GM18520 (cell line): Measurements from ENCODE around the gene CHPF2.

Experiments used
- ATAC-seq: cut with Tn5 transposase; IDR thresholded peaks from one replicate; pipeline ENCODE4 v1.9.1; 2021; ENCODE audit not compliant: unreplicated experiment

Gene CHPF2

GRCh38 chr7:151260471-151260870, 28.2 kb downstream of the CHPF2 start:
- no peak for ATAC-seq

DNA sequence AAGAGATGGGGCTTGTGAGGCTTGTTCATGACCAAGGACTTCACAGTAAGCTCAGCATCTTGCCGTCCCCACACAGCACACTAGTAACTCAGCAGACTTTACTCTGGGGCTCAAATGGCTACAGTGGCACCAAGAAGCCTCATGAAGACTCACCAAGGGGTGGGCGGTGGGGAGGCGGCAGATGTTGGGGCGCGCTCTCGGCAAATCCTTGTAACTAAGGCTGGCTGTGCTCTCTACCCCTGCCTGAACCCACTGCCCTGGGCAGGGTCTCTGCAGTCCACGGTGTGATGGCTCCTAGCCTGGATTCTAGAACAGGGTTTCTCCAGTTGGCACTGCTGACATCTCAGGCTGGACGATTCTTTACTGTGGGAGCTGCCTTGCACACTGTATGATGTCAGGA, 28.6 kb downstream of the CHPF2 start:
- ATAC-seq, result no peak

- ATAC-seq, result no peak
These were observed 29.2 kb downstream of the CHPF2 start for GRCh38 chr7:151261529-151261928.

- ATAC-seq, result no peak
These were observed 32.3 kb downstream of the CHPF2 start for GRCh38 chr7:151264615-151265014.

DNA sequence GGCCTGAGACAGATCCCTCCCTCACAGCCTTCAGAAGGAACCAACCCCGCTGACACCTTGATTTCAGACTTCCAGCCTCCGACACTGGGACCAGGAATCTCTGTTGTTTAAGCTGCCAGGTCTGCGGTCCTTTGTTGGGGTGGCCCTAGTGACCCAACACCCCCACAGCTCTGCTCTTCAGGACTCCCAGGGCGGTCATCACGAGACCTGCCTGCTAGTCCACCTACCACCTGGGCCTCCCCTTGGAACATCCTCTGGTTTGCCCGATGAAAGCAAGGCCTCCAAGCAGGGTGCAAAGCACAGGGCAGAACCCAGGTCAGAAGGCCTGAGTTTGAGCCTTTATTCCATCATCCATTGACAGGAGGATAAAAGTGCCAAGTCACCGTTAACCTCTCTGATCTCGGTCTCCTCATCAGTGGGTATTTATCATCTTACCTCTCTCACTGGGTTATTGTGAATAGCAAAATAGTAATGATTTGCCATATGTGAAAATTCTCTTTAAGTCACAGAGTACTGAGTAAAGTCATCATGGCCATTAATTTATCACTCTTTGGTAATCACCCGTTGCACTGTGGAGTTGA, 33.2 kb downstream of the CHPF2 start:
- ATAC-seq, result no peak

DNA sequence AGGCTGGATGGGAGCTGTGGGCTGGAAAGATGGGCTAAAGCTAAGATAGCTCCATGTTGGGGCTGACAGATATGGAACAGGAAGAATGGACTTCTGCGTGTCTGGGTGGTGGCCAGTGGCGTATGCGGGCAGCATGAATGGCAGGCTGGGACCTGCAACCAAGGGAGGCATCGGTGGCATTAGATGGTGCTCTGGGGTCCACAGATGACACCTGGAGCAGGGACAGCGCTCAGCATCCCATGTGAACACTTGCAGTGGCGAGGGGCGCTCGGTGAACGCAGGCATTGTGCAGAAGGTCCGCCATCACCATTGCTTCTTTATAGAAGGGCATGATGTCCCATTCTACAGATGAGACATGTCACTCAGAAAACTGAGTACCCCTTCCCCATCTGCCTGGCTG, 37.2 kb downstream of the CHPF2 start:
- ATAC-seq, result no peak

DNA sequence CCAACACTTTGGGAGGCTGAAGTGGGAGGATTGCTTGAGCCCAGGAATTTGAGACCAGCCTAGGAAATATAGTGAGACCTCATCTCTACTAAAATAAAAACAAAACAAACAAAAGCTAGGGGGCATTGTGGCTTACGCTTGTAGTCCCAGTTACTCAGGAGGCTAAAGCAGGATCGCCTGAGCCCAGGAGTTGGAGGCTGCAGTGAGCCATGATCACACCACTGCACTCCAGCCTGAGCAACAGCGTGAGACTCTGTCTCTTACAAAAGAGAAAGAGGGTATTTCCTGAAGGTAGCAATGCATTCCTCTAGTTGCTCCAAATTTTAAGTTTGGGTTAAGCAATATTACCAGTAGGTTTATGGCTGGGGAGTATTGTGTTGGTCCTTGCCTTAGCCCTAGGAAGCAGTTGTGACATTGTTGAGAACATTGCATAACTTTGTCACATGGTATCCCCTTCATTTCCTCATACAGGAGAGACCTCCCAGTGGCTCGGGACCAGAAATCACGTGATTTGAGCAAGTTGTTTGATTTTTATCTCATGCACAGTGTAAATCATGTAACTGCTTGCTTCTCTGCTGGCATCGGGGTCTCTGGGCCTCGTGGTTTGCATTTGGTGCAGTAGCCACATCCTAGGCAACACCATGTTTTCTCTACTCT, 39.5 kb downstream of the CHPF2 start:
- ATAC-seq, result no peak

DNA sequence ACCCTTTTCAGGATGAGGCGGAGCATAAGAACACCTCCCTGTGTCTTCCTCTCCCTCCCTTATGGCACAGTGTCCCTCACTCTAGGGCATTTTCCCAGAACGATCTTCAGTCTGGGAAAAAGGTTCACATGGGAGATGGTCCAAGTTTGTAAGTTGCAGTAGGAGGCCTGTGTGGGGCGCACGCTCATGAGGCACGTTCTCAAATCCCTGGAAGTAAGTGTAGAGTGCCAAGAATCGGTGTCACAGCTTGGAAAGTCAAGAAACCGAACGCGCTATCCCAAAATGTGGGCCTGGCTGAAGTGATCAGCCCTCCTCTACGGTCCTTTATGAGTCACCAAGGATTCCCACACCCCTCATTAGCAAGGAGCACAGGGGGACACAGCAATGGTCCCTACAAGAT, 40.1 kb downstream of the CHPF2 start:
- no peak for ATAC-seq

DNA sequence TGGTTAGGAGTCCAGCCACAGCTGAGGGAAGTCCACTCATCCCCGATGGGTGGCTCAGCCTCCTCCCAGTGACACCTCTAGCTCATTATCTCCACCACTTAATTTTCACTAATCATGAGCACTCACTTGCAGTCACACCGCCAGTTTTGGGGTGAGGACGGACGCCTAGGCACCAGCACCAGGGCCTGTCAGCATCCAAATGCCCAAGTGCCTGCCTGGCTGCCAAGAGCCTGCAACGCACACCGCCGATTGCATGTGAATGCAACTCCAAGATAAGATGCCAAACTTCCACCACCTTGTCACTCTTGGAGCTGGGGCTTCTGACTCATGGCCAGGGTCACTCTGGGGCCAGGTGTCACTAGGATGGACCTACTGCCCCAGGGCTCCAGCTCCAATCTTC, 40.6 kb downstream of the CHPF2 start:
- ATAC-seq, result no peak

DNA sequence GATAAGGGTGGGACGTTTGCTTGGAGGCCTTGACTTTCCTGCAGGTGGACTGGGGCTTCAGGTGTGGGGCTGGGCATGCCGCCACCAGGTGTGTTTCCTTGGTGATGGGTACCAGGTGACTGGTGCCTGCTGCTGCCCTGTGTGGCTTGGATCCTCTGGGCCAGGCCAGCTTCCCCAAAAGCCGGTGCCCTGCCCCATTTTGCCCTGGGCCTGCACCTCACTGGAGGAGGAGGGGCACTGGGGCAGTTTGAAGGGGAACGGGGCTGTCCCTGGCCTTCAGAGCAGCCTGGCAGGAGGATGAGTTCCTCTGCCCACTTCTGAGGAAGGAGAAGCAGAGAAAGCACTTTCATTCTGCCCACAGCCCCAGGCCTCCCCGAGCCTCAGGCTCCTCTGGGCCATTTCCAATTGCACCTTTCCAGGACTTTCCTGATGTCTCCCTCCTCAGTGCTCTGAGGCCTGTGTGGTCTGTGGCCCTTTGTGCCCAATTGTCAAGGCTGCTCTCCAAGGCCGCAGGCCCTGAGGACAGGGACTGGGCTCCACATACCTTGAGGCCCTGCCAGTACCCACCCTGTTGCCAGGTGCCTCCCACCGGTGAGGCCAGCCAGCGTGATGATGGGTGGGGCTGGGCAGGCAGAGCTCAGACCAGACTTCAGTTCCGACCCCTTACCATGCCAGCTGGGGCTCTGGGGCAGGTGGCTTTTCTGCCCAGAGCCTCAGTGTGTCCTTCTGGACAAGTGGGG, 41.5 kb downstream of the CHPF2 start:
- no peak for ATAC-seq

DNA sequence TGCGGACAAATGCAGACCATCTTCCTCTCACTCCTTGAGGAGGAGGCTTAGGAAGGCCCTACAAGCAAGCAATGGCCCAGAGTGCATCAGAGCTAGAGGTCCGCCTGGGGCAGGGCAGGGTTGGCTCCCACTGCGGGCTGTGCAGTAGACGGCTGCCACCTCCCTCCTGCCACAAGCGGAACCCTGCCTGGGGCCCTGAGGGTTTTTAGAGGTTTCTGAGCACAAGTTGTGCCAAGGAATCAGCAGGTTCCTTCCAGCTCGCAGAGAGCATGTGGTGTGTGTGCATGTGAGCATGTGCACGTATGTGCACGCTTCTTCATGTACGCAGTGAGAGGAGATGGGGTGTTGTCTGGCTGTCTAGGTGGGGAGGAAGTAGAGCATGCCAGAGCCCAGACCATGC, 42.1 kb downstream of the CHPF2 start:
- ATAC-seq, result no peak

- ATAC-seq, result no peak
These were observed 42.9 kb downstream of the CHPF2 start for GRCh38 chr7:151274936-151275812.

DNA sequence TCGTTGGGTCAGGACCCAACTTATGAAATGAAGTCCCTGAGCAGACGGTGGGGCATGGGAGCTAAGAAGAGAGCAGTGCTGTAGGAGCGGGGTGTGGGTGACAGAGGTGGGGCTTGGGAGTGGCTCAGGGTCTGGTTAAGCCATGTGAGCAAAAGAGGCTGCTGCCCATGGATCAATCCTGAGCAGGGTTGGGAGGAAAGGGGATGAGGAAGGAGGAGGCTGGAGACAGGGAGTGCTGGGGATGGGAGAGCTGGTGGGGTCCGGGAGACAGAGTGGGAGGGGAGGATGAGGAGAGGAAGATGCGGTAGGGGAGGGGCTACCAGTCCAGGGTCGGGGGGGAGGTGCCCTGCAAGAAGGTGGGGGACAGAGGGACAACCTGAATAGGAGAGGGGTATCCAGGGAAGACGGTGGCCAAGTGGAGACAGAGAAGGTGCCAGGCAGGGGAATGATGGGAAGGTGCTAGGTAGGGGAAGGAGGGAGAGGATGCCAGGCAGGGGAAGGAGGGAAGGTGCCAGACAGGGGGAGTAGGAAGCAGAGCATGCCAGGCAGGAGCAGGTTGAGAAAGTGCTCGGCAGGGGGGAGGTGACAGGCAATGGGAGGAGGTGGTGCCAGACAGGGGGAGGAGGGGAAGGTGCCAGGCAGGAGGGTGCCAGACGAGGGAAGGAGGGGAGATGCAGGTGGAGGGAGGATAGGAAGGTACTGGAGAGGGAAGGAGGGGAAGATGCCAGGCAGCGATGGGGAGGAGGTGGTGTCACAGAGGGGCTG, 43.7 kb downstream of the CHPF2 start:
- no peak for ATAC-seq

- ATAC-seq, result no peak
These were observed 44.6 kb downstream of the CHPF2 start for GRCh38 chr7:151276666-151277590.

DNA sequence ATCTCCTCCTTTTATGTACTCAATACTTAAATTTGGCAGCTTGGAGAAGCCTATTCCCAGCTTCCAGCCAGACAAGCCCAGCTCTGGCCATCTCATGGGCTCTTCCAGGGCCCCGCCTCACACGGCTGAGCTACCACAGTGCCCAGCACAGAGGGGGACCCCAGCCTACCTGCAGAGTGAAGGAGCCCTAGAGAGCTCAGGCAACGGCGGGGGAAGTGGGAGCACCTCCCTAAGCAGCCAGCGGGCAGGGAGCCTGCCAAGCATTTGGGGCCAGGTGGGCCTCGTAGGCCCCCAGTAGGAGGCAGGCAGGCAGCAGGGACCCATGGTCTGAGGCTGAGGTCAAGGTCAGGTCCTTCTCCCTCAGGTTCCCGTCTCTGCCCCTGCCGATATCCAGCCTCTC, 45.3 kb downstream of the CHPF2 start:
- no peak for ATAC-seq

DNA sequence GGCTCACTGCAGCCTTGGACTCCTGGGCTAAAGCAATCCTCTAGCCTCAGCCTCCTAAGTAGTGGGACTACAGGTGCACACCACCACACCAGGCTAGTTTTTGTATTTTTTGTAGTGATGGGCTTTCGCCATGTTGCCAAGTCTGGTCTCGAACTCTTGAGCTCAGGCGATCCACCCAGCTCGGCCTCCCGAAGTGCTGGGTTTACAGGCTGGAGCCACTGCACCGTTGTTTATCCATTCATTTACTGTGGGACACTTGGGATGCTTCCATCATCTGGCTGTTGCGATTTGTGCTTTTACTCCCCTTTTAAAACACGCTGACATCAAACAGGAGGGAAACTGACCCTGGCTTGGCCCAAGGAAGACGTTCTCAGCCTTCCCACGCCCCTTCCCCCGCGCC, 46.7 kb downstream of the CHPF2 start:
- ATAC-seq, result no peak

DNA sequence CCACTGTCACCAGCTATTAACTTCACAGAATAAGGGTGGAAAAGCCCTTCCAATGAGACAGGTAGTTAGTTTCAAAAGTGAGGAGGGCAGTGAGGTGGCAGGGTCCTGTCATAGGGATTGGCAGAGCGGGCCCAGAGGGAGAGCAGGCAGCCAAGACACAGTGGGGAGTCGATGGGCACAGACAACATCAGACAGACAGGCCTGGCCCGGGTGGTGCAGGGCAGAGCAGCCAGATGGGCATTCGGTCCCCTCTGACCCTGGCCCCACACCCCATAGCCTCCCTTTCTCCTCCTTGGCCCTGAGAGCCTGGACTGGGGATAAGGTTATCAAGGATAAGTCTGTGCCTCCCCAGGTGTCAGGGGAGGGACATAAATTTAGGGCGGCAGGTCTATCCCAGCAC, 47.6 kb downstream of the CHPF2 start:
- no peak for ATAC-seq

GRCh38 chr7:151280388-151281019, 48.2 kb downstream of the CHPF2 start:
- ATAC-seq, result no peak

GRCh38 chr7:151281686-151282085, 49.4 kb downstream of the CHPF2 start:
- ATAC-seq, result no peak
